ENCODE measurements around the gene CYP2B6.
"Not testable (repeated sequence)": the region's sequence is repeated elsewhere in the genome, so short reads cannot be mapped to it uniquely, and the experiment has no call there.

The CYP2B6 gene

DNA sequence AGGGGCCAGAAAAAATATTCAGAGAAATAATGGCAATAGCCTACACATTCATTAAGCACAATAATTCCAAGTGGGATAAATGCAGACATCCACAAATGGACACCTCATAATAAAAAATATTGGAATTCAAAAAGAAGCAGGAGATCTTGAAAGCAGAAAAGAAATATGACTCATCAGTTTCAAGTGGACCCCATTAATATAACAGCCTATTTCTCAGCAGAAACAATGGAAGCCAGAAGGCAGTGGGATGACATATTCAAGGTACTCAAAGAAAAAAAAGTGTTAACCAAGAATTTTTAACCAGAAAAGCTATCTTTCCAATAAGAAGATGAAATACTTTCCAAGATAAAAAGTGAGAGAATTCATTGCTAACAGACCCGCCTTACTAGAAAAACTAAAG lies 48.7 kb downstream of the CYP2B6 start:
- no peaks in the 10 kb centered on the region for H4K20me1 ChIP-seq (ENCODE audit: insufficient read depth, low read length)
- H3K9me3 ChIP-seq (replicated peaks; ENCODE audit: insufficient read depth, low read length): no peaks in the 10 kb centered on the region
- no peak overlapping the region for H3K9ac ChIP-seq (ENCODE audit: low read length)
- no peaks in the 10 kb centered on the region for H3K36me3 ChIP-seq (replicated peaks; ENCODE audit: insufficient read depth, low read length)
- no peak overlapping the region for H2AFZ ChIP-seq (ENCODE audit: low read length)
- no peaks in the 10 kb centered on the region for H3K79me2 ChIP-seq (ENCODE audit: low read length)
- H3K9me2 ChIP-seq (replicated peaks; ENCODE audit: insufficient read depth, low read length): no peaks in the 10 kb centered on the region
- H3K4me3 ChIP-seq (ENCODE audit: low read length): no peak overlapping the region
- H3K27me3 ChIP-seq (replicated peaks; ENCODE audit: insufficient read depth, low read length): peaks cover 51% of the 10 kb centered on the region
- H3K27ac ChIP-seq (ENCODE audit: low read length): no peak overlapping the region
- H3K4me2 ChIP-seq (ENCODE audit: low read depth, low read length): no peak overlapping the region
- DNase-seq: no peak
- TF ChIP-seq EZH2phosphoT487 (IDR thresholded peaks at IDR 0.05; ENCODE audit: low read length): no peak
- no peak for TF ChIP-seq EZH2 (optimal IDR thresholded peaks at IDR 0.05; ENCODE audit: low read depth, low read length)
- TF ChIP-seq, protein P1, sequence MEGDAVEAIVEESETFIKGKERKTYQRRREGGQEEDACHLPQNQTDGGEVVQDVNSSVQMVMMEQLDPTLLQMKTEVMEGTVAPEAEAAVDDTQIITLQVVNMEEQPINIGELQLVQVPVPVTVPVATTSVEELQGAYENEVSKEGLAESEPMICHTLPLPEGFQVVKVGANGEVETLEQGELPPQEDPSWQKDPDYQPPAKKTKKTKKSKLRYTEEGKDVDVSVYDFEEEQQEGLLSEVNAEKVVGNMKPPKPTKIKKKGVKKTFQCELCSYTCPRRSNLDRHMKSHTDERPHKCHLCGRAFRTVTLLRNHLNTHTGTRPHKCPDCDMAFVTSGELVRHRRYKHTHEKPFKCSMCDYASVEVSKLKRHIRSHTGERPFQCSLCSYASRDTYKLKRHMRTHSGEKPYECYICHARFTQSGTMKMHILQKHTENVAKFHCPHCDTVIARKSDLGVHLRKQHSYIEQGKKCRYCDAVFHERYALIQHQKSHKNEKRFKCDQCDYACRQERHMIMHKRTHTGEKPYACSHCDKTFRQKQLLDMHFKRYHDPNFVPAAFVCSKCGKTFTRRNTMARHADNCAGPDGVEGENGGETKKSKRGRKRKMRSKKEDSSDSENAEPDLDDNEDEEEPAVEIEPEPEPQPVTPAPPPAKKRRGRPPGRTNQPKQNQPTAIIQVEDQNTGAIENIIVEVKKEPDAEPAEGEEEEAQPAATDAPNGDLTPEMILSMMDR (IDR thresholded peaks at IDR 0.05; ENCODE audit: low read length): no peak
- no peaks in the 10 kb centered on the region for H3K4me1 ChIP-seq (ENCODE audit: low read length)
- H3F3A ChIP-seq (ENCODE audit: insufficient read depth, low read length): no peaks in the 10 kb centered on the region

DNA sequence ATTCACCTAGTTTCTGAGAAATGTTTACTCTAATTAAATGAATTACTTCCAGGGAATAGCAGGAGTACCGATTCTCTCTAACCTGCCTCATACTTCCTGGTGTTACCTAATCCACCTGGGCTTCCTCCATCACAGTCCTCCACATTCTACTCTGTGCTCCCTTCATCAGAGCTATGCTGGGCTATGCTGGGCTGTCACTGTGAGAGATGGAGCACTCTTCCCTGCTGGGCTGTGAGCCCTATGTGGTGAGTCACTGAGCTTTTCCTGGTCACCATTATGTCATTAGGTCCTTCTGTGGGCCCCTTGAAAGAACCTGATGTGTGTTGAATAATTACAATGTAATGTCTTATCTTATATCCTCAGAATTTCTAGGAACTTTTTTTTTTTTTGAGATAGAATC lies 54.0 kb downstream of the CYP2B6 start:
- DNase-seq; H3K4me1 ChIP-seq (ENCODE audit: low read length); H3K9me2 ChIP-seq (replicated peaks; ENCODE audit: insufficient read depth, low read length); H3F3A ChIP-seq (ENCODE audit: insufficient read depth, low read length); H3K9me3 ChIP-seq (replicated peaks; ENCODE audit: insufficient read depth, low read length); H2AFZ ChIP-seq (ENCODE audit: low read length); H3K9ac ChIP-seq (ENCODE audit: low read length); H4K20me1 ChIP-seq (ENCODE audit: insufficient read depth, low read length); H3K27ac ChIP-seq (ENCODE audit: low read length); H3K4me3 ChIP-seq (ENCODE audit: low read length); H3K79me2 ChIP-seq (ENCODE audit: low read length); H3K36me3 ChIP-seq (replicated peaks; ENCODE audit: insufficient read depth, low read length); H3K4me2 ChIP-seq (ENCODE audit: low read depth, low read length): not testable (repeated sequence)
- H3K27me3 ChIP-seq (replicated peaks; ENCODE audit: insufficient read depth, low read length): peaks cover 52% of the 10 kb centered on the region

DNA sequence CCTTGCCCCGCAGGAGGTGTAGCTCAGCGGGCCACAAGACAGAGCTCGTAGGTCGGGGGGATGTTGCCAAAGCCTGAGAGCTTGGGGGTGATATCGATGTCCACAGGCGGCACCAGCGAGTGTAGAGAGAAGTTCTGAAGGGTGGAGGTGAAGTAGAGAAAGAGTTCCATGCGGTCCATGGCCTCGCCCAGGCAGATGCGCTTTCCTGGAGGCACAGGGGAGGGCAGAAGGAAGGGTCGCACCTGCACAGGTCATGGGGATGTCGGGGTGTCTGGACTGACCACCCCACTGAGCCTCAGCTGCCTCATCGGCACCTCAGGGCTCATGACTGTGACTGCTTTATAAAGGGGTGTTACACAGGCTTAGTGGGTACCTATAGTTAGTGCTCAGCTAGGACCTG lies 59.3 kb downstream of the CYP2B6 start:
- no peak for DNase-seq
- Histone ChIP-seq H4K20me1 (ENCODE audit: insufficient read depth, low read length) (no peaks in the 10 kb centered on the region), H3K36me3 (replicated peaks; ENCODE audit: insufficient read depth, low read length) (no peaks in the 10 kb centered on the region), H2AFZ (ENCODE audit: low read length) (no peak overlapping the region), H3K27me3 (replicated peaks; ENCODE audit: insufficient read depth, low read length) (peaks cover 53% of the 10 kb centered on the region), H3K9me3 (replicated peaks; ENCODE audit: insufficient read depth, low read length) (no peaks in the 10 kb centered on the region), H3K4me3 (ENCODE audit: low read length) (no peak overlapping the region), H3K9ac (ENCODE audit: low read length) (no peak overlapping the region), H3F3A (ENCODE audit: insufficient read depth, low read length) (no peaks in the 10 kb centered on the region), H3K27ac (ENCODE audit: low read length) (no peak overlapping the region), H3K4me2 (ENCODE audit: low read depth, low read length) (no peak overlapping the region), H3K4me1 (ENCODE audit: low read length) (no peaks in the 10 kb centered on the region), H3K79me2 (ENCODE audit: low read length) (no peaks in the 10 kb centered on the region), H3K9me2 (replicated peaks; ENCODE audit: insufficient read depth, low read length) (no peaks in the 10 kb centered on the region)
- TF ChIP-seq EZH2phosphoT487 (IDR thresholded peaks at IDR 0.05; ENCODE audit: low read length) (no peak), EZH2 (optimal IDR thresholded peaks at IDR 0.05; ENCODE audit: low read depth, low read length) (no peak)
- TF ChIP-seq, protein P1 (IDR thresholded peaks at IDR 0.05; ENCODE audit: low read length): no peak

DNA sequence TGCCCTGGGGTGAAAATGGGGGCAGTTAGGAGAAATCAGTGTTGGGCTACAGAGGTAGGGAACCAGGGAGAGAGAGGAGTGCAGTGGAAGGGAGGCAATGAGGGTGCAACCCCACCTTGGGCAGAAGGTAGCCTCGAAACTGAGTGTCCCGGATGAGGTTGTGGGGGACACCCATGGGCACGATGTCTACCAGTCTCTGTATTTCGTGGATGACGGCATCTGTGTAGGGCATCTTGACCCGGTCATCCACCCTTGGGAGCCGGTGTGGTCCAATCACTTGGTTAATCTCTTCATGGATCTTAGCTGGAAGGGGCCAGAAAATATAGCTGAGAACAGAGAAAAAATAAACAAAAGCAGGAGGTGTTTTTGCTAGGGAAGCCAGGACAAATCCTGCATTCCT lies 61.1 kb downstream of the CYP2B6 start:
- H3K4me3 ChIP-seq (ENCODE audit: low read length); H4K20me1 ChIP-seq (ENCODE audit: insufficient read depth, low read length): not testable (repeated sequence)

DNA sequence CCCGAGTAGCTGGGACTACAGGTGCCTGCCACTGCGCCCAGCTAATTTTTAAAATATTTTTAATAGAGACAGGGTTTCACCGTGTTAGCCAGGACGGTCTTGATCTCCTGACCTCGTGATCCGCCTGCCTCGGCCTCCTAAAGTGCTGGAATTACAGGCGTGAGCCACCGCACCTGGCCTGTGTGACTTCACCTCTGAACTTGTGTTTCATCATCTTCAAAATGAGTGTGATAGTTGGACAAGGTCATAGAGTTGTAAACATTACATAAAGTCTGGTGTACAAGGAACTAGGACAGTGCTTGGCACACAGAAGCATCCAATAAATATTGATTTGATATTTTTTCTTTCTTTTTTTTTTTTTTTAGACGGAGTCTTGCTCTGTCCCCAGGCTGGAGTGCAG lies 62.2 kb downstream of the CYP2B6 start:
- H3K27ac ChIP-seq (ENCODE audit: low read length); H3K9ac ChIP-seq (ENCODE audit: low read length); H3K4me2 ChIP-seq (ENCODE audit: low read depth, low read length); H3K4me3 ChIP-seq (ENCODE audit: low read length); H3K36me3 ChIP-seq (replicated peaks; ENCODE audit: insufficient read depth, low read length); H3F3A ChIP-seq (ENCODE audit: insufficient read depth, low read length); H2AFZ ChIP-seq (ENCODE audit: low read length); H4K20me1 ChIP-seq (ENCODE audit: insufficient read depth, low read length); H3K4me1 ChIP-seq (ENCODE audit: low read length); H3K79me2 ChIP-seq (ENCODE audit: low read length); H3K9me3 ChIP-seq (replicated peaks; ENCODE audit: insufficient read depth, low read length); DNase-seq; H3K9me2 ChIP-seq (replicated peaks; ENCODE audit: insufficient read depth, low read length): not testable (repeated sequence)
- H3K27me3 ChIP-seq (replicated peaks; ENCODE audit: insufficient read depth, low read length): peaks cover 69% of the 10 kb centered on the region

More for the DNA sequence above, 61.1 kb downstream of the CYP2B6 start:
- H3K27me3 ChIP-seq (replicated peaks; ENCODE audit: insufficient read depth, low read length): peaks cover 67% of the 10 kb centered on the region
- H3F3A ChIP-seq (ENCODE audit: insufficient read depth, low read length); DNase-seq; H3K9me3 ChIP-seq (replicated peaks; ENCODE audit: insufficient read depth, low read length); H3K79me2 ChIP-seq (ENCODE audit: low read length); H2AFZ ChIP-seq (ENCODE audit: low read length); H3K9ac ChIP-seq (ENCODE audit: low read length); H3K4me2 ChIP-seq (ENCODE audit: low read depth, low read length); H3K27ac ChIP-seq (ENCODE audit: low read length); H3K4me1 ChIP-seq (ENCODE audit: low read length); H3K36me3 ChIP-seq (replicated peaks; ENCODE audit: insufficient read depth, low read length); H3K9me2 ChIP-seq (replicated peaks; ENCODE audit: insufficient read depth, low read length): not testable (repeated sequence)

All from MM.1S (cell line).